Omental fat pad (tissue), 4 donors: Measurements from ENCODE around the gene PLXNC1. TPM values are rescaled to one million over a fixed set of nuclear protein-coding genes. Genes with fewer than 3 reads are reported as not detected.

Experiments
- ATAC-seq: fragments of 150-250 bp; one replicate; pipeline ENCODE4 v1.9.1; 2016; ENCODE audit warnings: mild to moderate bottlenecking, moderate library complexity; ENCODE audit not compliant: low FRiP score
- DNase-seq: peaks from one replicate; pipeline ENCODE4 v3.0.0-alpha.2; 2019; ENCODE audit warnings: low spot score
- total RNA-seq, 4 donors: library from RNA; depleted of rRNA; stranded (reverse); fragments of >200 nt; gene quantifications; one replicate each; pipeline ENCODE4 v1.1.0, GENCODE V29; 2016
- TF ChIP-seq, protein P1 (sequence below), 3 donors: fragments of 450-650 bp; IDR thresholded peaks; one replicate each; pipeline ENCODE4 v1.5.1; 2016 to 2017; ENCODE audit warnings: antibody characterized with exemption in 3 of 3, mild to moderate bottlenecking in 3 of 3, moderate library complexity in 2 of 3

PLXNC1 gene
- total RNA-seq, 4 donors from 2014 or later: 4.2 to 42.7 (median 8.6) TPM

DNA sequence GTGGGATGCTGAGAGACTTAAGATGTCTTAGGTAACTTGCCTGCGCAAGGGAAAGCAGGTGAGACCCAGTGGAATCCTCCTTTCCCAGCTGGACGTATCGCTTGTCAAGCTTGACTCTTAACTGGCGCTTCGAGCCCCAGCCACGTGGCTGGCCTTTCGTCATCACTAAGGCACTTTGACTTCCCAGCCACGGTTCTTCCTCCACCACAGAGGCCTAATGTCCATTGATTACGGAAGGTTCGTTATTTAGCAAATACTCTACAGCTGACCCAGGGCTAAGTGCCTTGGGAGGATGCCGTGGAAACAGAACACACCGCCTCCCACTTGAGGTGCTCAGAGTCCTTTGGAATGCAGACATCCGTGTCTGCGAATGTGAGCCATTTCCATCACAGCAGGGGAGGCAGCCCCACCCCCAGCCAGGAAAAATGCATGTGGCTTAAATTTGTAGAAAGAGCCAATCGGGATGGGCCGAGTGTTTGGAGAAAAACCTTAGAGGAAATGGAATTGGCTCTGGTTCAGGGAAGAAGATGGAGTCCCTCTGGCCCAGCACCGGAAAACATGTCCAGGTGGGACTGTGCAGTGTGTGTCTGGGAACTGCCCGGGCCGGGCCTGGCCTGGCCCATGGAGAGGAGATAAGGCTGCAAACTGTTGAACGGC is 115.7 kb downstream of the PLXNC1 start:
- ATAC-seq (no peak), DNase-seq (no peak)
- TF ChIP-seq, protein P1, sequence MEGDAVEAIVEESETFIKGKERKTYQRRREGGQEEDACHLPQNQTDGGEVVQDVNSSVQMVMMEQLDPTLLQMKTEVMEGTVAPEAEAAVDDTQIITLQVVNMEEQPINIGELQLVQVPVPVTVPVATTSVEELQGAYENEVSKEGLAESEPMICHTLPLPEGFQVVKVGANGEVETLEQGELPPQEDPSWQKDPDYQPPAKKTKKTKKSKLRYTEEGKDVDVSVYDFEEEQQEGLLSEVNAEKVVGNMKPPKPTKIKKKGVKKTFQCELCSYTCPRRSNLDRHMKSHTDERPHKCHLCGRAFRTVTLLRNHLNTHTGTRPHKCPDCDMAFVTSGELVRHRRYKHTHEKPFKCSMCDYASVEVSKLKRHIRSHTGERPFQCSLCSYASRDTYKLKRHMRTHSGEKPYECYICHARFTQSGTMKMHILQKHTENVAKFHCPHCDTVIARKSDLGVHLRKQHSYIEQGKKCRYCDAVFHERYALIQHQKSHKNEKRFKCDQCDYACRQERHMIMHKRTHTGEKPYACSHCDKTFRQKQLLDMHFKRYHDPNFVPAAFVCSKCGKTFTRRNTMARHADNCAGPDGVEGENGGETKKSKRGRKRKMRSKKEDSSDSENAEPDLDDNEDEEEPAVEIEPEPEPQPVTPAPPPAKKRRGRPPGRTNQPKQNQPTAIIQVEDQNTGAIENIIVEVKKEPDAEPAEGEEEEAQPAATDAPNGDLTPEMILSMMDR (IDR thresholded peaks at IDR 0.05): no peak

DNA sequence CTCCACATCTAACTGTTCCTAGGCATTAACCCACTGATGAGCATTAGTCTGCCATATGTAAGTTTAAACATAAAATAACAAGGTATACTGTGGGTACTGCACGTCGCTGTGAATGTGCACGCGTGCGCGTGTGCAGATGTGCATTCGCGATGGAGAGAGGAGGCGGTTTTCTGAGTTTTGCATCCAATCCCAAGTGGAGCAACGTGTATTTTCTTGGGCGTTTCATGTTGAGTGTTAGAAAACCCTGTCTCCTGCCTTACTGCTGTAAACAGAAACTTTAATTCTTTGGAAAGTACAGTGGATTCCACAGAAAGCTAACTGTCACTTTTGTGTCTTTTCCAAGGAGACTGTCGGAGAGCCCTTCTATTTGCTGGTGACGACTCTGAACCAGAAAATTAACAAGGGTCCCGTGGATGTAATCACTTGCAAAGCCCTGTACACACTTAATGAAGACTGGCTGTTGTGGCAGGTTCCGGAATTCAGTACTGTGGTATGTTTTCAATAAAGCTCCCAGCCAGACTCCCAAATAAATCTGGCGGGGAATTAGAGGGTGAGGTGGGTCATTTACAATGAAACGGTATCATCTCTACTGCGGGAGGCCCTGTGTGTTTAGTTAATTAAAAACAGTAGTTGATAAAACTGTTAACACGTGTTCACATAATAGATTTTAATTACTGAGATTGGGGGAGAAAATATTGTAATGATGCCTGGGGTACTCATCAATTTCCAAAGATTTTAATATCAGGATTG is 116.5 kb downstream of the PLXNC1 start:
- no peak for DNase-seq

DNA sequence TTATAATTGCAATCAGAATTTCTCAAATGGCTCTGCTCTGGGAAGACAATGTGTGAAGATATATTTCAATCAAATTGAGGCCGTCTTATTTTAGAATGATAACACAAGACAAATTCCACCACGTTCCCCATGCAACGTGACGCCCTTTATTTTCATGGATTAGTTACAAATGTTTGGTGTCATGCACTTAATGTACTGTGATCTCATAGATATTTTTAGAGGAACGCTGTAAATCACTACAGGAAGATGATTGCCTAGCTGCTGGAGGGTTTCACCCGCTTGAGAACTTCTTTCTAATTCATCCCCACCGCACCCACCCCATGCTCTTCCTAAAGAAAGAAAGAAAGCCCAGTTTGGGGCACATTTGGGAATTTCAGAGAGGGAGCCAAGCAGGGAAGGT is 117.2 kb downstream of the PLXNC1 start:
- DNase-seq (no peak), ATAC-seq (no peak)
- TF ChIP-seq, protein P1 (IDR thresholded peaks at IDR 0.05): no peak

More for the DNA sequence above, 116.5 kb downstream of the PLXNC1 start:
- TF ChIP-seq, protein P1 (IDR thresholded peaks at IDR 0.05): no peak
- no peak for ATAC-seq

DNA sequence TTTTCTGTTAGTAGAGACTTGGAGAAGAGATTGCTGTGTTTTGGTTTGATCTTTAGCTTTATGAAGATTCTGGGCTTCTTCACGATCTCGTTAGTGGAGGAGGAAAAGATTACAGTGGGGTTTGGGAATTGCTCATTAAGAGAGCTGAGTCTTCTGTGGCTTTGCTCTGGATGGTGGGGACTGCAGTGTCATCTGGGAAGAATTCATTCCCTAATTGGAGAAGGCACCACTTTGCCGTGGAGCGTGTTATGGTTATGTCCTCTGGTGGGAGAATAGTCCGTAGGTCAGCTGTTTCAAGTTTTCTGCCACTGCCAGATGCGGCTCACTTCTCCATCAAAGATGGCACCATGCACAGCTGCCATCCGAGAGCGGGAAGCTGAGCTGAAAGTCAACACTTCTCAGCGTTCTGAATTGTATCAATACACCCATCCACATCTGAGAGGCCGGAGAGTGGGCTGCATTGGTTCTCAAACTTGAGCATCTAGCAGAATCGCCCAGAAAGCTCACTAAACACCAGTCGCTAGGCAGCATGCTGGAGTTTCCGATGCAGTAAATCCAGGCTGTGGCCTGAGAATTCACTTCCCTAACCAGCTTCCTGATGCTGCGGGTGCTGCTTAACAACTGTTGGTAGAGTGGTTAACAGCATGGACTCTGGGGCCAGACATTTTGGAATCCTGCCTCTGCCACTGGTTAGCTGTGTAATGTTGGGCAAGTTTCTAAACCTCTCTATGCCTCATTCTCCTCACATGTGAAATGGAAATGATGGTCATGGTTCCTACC is 117.8 kb downstream of the PLXNC1 start:
- TF ChIP-seq, protein P1 (IDR thresholded peaks at IDR 0.05): no peak

DNA sequence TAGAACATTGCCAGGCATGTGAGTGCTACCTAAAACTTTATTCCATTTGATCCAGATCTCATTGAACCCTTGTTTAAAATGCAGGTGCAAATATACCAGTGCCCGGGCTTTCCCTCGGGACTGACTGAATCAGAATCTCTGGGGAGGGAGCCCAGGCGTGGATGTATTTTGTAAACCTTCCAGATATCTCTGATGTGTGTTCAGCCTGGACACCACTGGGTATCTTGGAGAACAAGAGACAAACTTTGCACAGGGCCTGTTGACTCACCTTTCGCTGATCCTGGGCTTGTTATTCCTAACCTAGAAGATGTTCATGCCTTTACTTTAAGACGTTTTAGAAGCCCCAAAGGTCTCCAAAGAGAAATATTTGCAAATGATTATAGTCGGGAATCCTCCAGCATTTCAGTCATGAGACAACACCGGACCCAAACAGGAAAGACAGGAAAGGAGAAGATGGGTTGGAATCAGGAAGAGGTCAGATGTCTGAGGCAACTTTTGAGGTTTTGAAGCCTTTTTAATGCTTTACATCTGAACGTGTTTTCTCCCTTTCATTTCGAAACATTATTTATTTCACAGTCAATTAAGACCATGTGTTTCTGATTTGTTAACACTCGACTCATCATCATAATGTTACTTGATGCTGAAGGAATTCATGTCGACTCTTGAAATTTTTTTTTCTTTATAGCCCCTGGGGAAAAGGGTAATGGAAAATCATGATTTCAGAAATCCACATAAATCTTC is 118.6 kb downstream of the PLXNC1 start:
- ATAC-seq (no peak), DNase-seq (no peak)
- TF ChIP-seq, protein P1 (IDR thresholded peaks at IDR 0.05): no peak

More for the DNA sequence above, 117.8 kb downstream of the PLXNC1 start:
- no peak for DNase-seq
- ATAC-seq: no peak

DNA sequence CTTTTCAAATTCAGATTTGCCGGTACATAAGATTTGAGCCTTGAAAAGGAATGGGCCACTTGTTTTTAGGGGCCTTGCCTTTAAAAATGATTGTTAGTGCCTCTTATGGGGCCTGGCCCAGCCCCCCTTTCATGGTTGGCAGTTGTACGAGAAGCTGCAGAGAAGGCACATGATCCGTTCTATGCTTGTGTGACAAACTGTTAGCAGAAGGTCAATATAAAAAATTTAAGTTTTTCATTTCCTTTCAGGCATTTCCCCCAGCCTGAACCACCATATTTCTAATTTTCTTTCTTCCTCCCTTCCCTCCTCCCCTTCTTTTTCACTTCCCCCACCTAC is 119.1 kb downstream of the PLXNC1 start:
- TF ChIP-seq, protein P1 (IDR thresholded peaks at IDR 0.05): no peak
- no peak for DNase-seq
- ATAC-seq: no peak
